ENCODE results near the gene CD37. TPM values are rescaled to one million over a fixed set of nuclear protein-coding genes. Genes with fewer than 3 reads are reported as not detected.
A peak's percentile ranks its signal among the peaks of the same experiment; 100 is the strongest.
"Not testable (repeated sequence)": the region's sequence is repeated elsewhere in the genome, so short reads cannot be mapped to it uniquely, and the experiment has no call there.

Gene CD37
- total RNA-seq (ENCODE audit: unreplicated experiment): not detected
- long read RNA-seq, partial matches to known transcripts: 0 of 1 reads
- long read RNA-seq, other reads (novel, unspliced or antisense): 1 of 1 reads

GRCh38 chr19:49335071-49335783 lies at the start of gene CD37:
Gene CD37 (plus strand): TSS chr19:49335406. CDS start chr19:49335541, 135 bp downstream.
- no peak for DNase-seq (ENCODE audit: low spot score)
- Mint-ChIP-seq H3K4me3 (ENCODE audit: unreplicated experiment) (peak within 1 kb of the TSS; percentile 79), H3K27ac (ENCODE audit: unreplicated experiment) (no peak within 1 kb of the TSS), H3K27me3 (ENCODE audit: unreplicated experiment) (peaks cover 38% of the 10 kb centered on the region), H3K9me3 (ENCODE audit: unreplicated experiment) (no peaks in the 10 kb centered on the region), H3K4me1 (ENCODE audit: unreplicated experiment) (peaks cover 40% of the 10 kb centered on the region), H3K36me3 (ENCODE audit: low read depth, unreplicated experiment) (peaks cover 18% of the 10 kb centered on the region)
- TF ChIP-seq CTCF (IDR thresholded peaks at IDR 0.05; ENCODE audit: unreplicated experiment): no peak

- no peak for TF ChIP-seq CTCF (IDR thresholded peaks at IDR 0.05; ENCODE audit: unreplicated experiment)
- Mint-ChIP-seq H3K4me1 (ENCODE audit: unreplicated experiment) (no peaks in the 10 kb centered on the region), H3K27me3 (ENCODE audit: unreplicated experiment) (no peaks in the 10 kb centered on the region), H3K4me3 (ENCODE audit: unreplicated experiment) (no peak overlapping the region), H3K9me3 (ENCODE audit: unreplicated experiment) (peaks cover 5% of the 10 kb centered on the region), H3K27ac (ENCODE audit: unreplicated experiment) (no peak overlapping the region), H3K36me3 (ENCODE audit: low read depth, unreplicated experiment) (peaks cover 4% of the 10 kb centered on the region)
- no peak for DNase-seq (ENCODE audit: low spot score)
These were observed 48.0 kb upstream of the CD37 start for GRCh38 chr19:49287141-49287770.

DNA sequence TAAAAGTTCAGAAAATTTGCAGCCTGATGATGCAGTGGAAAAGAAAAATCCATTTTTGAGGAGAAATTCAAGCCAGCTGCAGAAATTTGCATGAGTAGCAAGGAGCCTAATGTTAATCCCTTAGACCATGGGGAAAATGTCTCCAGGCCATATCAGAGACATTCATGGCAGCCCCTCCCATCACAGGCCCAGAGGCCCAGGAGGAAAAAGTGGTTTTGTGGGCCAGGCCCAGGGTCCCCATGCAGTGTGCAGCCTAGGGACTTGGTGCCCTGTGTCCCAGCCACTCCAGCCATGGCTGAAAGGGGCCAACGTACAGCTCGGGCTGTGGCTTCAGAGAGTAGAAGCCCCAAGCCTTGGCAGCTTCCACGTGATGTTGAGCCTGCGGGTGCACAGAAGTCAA lies 47.0 kb upstream of the CD37 start:
- not testable (repeated sequence) for H3K4me3 Mint-ChIP-seq (ENCODE audit: unreplicated experiment); H3K36me3 Mint-ChIP-seq (ENCODE audit: low read depth, unreplicated experiment); H3K9me3 Mint-ChIP-seq (ENCODE audit: unreplicated experiment); H3K27me3 Mint-ChIP-seq (ENCODE audit: unreplicated experiment); H3K27ac Mint-ChIP-seq (ENCODE audit: unreplicated experiment); DNase-seq (ENCODE audit: low spot score); H3K4me1 Mint-ChIP-seq (ENCODE audit: unreplicated experiment)

- H3K4me1 Mint-ChIP-seq (ENCODE audit: unreplicated experiment); H3K9me3 Mint-ChIP-seq (ENCODE audit: unreplicated experiment); H3K27me3 Mint-ChIP-seq (ENCODE audit: unreplicated experiment); H3K4me3 Mint-ChIP-seq (ENCODE audit: unreplicated experiment); H3K27ac Mint-ChIP-seq (ENCODE audit: unreplicated experiment); H3K36me3 Mint-ChIP-seq (ENCODE audit: low read depth, unreplicated experiment); DNase-seq (ENCODE audit: low spot score): not testable (repeated sequence)
These were observed 45.9 kb upstream of the CD37 start for GRCh38 chr19:49289286-49289685.

GRCh38 chr19:49290517-49290916 lies 44.7 kb upstream of the CD37 start:
- no peak for TF ChIP-seq CTCF (IDR thresholded peaks at IDR 0.05; ENCODE audit: unreplicated experiment)
- DNase-seq (ENCODE audit: low spot score): no peak
- Mint-ChIP-seq H3K27ac (ENCODE audit: unreplicated experiment) (no peak overlapping the region), H3K4me1 (ENCODE audit: unreplicated experiment) (no peaks in the 10 kb centered on the region), H3K27me3 (ENCODE audit: unreplicated experiment) (no peaks in the 10 kb centered on the region), H3K9me3 (ENCODE audit: unreplicated experiment) (peaks cover 5% of the 10 kb centered on the region), H3K36me3 (ENCODE audit: low read depth, unreplicated experiment) (peaks cover 4% of the 10 kb centered on the region), H3K4me3 (ENCODE audit: unreplicated experiment) (no peak overlapping the region)

GRCh38 chr19:49294401-49294800 lies 40.8 kb upstream of the CD37 start:
- no peak for DNase-seq (ENCODE audit: low spot score)
- Mint-ChIP-seq H3K9me3 (ENCODE audit: unreplicated experiment) (no peaks in the 10 kb centered on the region), H3K27me3 (ENCODE audit: unreplicated experiment) (no peaks in the 10 kb centered on the region), H3K4me3 (ENCODE audit: unreplicated experiment) (no peak overlapping the region), H3K27ac (ENCODE audit: unreplicated experiment) (no peak overlapping the region), H3K4me1 (ENCODE audit: unreplicated experiment) (no peaks in the 10 kb centered on the region), H3K36me3 (ENCODE audit: low read depth, unreplicated experiment) (no peaks in the 10 kb centered on the region)
- no peak for TF ChIP-seq CTCF (IDR thresholded peaks at IDR 0.05; ENCODE audit: unreplicated experiment)

Data from endothelial cell (in vitro differentiated cells).